Measurements from ENCODE around the gene MRGPRX3.

DNA sequence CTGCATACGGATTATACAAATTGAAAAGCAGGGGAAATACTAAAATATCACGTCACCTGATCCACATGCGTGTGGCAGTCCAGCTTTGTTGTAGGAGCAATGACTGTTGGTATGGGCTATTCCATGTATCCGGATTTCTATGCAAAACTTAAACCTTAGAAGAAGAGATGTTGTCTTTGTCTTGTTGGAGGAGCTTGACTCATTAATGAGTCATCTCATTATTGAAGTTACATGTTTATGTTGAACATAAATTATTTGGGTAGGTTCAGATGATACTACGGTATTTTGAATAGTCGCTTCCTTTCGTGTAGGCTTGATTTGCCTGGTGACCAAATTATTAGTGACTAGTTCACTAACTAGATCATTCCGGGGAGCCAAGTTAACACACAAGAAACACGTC is 25.7 kb upstream of the MRGPRX3 start:
- TF ChIP-seq, protein P1, sequence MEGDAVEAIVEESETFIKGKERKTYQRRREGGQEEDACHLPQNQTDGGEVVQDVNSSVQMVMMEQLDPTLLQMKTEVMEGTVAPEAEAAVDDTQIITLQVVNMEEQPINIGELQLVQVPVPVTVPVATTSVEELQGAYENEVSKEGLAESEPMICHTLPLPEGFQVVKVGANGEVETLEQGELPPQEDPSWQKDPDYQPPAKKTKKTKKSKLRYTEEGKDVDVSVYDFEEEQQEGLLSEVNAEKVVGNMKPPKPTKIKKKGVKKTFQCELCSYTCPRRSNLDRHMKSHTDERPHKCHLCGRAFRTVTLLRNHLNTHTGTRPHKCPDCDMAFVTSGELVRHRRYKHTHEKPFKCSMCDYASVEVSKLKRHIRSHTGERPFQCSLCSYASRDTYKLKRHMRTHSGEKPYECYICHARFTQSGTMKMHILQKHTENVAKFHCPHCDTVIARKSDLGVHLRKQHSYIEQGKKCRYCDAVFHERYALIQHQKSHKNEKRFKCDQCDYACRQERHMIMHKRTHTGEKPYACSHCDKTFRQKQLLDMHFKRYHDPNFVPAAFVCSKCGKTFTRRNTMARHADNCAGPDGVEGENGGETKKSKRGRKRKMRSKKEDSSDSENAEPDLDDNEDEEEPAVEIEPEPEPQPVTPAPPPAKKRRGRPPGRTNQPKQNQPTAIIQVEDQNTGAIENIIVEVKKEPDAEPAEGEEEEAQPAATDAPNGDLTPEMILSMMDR (IDR thresholded peaks at IDR 0.05) = no peak
- TF ChIP-seq POLR2A (IDR thresholded peaks at IDR 0.05) = no peak
